Fibroblast of the aortic adventitia (primary cell): ENCODE measurements around the gene URB1. TPM values are rescaled to one million over a fixed set of nuclear protein-coding genes. Genes with fewer than 3 reads are reported as not detected.

Experiments
- DNase-seq: peaks from one replicate; pipeline ENCODE4 v3.0.0-alpha.2; 2010; ENCODE audit warnings: low read depth
- H3K4me3 ChIP-seq: 2 replicates; pipeline ENCODE4 v1.5.1; 2011; ENCODE audit warnings: low read depth, mild to moderate bottlenecking, control low read depth, low read length, moderate library complexity
- CTCF ChIP-seq: IDR thresholded peaks from 2 replicates; pipeline ENCODE4 v1.5.1; 2011; ENCODE audit warnings: mild to moderate bottlenecking, low read length, control low read depth, inconsistent platforms; ENCODE audit not compliant: insufficient read depth
- total RNA-seq: library from RNA; depleted of rRNA; stranded (reverse); fragments of >200 nt; gene quantifications from 2 replicates; pipeline ENCODE4 v1.2.3, GENCODE V29; 2012; ENCODE audit warnings: low replicate concordance

The URB1 gene
- total RNA-seq, 1 donor: 21.1 TPM

GRCh38 chr21:32308696-32309095 is 84.1 kb downstream of the URB1 start:
- no peak for DNase-seq
- TF ChIP-seq CTCF: no peak

GRCh38 chr21:32307706-32308105 is 85.1 kb downstream of the URB1 start:
- peak; percentile 5 for DNase-seq
- H3K4me3 ChIP-seq: no peak overlapping the region
- no peak for TF ChIP-seq CTCF

More at GRCh38 chr21:32308696-32309095, 84.1 kb downstream of the URB1 start:
- no peak overlapping the region for H3K4me3 ChIP-seq

- TF ChIP-seq CTCF: no peak
- no peak for DNase-seq
Observed at GRCh38 chr21:32306021-32306780, 86.6 kb downstream of the URB1 start.

GRCh38 chr21:32304998-32305397 is 87.8 kb downstream of the URB1 start:
- H3K4me3 ChIP-seq: no peak overlapping the region
- TF ChIP-seq CTCF: no peak
- no peak for DNase-seq

More at GRCh38 chr21:32306021-32306780, 86.6 kb downstream of the URB1 start:
- no peak overlapping the region for H3K4me3 ChIP-seq

GRCh38 chr21:32303385-32303784 is 89.4 kb downstream of the URB1 start:
- H3K4me3 ChIP-seq: no peak overlapping the region
- no peak for DNase-seq
- TF ChIP-seq CTCF: no peak

GRCh38 chr21:32302560-32302959 is 90.3 kb downstream of the URB1 start:
- no peak for TF ChIP-seq CTCF
- DNase-seq: no peak
- no peak overlapping the region for H3K4me3 ChIP-seq

- no peak for DNase-seq
- TF ChIP-seq CTCF: no peak
- H3K4me3 ChIP-seq: no peak overlapping the region
Observed at GRCh38 chr21:32301596-32301995, 91.2 kb downstream of the URB1 start.
